WTC11 (cell line): ENCODE data around the gene C1QL4.

Experiments
- CREM ChIP-seq: sonication (generic); formaldehyde crosslinking; IDR thresholded peaks from 2 replicates; pipeline ENCODE4 v1.8.1; 2022; ENCODE audit warnings: mild to moderate bottlenecking, missing genetic modification reagents, moderate library complexity
- FOXJ3 ChIP-seq: sonication (generic); formaldehyde crosslinking; IDR thresholded peaks from 2 replicates; pipeline ENCODE4 v1.9.0; 2021; ENCODE audit warnings: missing genetic modification reagents, mild to moderate bottlenecking, borderline replicate concordance
- NR2C2 ChIP-seq: sonication (generic); formaldehyde crosslinking; IDR thresholded peaks from 2 replicates; pipeline ENCODE4 v1.8.0; 2022; ENCODE audit warnings: mild to moderate bottlenecking, missing genetic modification reagents
- SMAD3 ChIP-seq: sonication (generic); formaldehyde crosslinking; IDR thresholded peaks from 2 replicates; pipeline ENCODE4 v1.8.0; 2022; ENCODE audit warnings: missing genetic modification reagents, mild to moderate bottlenecking, borderline replicate concordance
- TEAD1 ChIP-seq: sonication (generic); formaldehyde crosslinking; IDR thresholded peaks from 2 replicates; pipeline ENCODE4 v1.8.0; 2022; ENCODE audit warnings: mild to moderate bottlenecking, missing genetic modification reagents
- TF ChIP-seq, protein P1 (sequence below): fragments of 200-600 bp; IDR thresholded peaks from 2 replicates; pipeline ENCODE4 v1.8.0; 2022; ENCODE audit warnings: antibody characterized with exemption
- TF ChIP-seq, protein P2 (sequence below): sonication (generic); formaldehyde crosslinking; IDR thresholded peaks from 2 replicates; pipeline ENCODE4 v1.8.0; 2022; ENCODE audit warnings: mild to moderate bottlenecking, missing genetic modification reagents

DNA sequence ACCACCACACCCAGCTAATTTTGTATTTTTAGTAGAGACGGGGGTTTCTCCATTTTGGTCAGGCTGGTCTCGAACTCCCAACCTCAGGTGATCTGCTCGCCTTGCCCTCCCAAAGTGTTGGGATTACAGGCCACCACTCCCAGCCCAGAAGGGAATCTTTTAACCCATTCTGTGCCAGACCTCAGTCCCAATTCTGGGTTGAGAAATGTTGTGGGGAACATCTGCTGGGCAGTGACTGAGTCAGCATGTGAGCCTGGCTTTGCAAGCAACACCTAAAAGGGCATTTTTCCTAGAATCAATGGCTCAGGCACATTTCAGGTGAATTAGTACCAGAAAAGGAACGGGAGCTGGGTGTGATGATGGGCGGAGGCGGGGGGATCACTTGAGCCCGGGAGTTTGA is 22.7 kb upstream of the C1QL4 start:
- TF ChIP-seq, protein P1, sequence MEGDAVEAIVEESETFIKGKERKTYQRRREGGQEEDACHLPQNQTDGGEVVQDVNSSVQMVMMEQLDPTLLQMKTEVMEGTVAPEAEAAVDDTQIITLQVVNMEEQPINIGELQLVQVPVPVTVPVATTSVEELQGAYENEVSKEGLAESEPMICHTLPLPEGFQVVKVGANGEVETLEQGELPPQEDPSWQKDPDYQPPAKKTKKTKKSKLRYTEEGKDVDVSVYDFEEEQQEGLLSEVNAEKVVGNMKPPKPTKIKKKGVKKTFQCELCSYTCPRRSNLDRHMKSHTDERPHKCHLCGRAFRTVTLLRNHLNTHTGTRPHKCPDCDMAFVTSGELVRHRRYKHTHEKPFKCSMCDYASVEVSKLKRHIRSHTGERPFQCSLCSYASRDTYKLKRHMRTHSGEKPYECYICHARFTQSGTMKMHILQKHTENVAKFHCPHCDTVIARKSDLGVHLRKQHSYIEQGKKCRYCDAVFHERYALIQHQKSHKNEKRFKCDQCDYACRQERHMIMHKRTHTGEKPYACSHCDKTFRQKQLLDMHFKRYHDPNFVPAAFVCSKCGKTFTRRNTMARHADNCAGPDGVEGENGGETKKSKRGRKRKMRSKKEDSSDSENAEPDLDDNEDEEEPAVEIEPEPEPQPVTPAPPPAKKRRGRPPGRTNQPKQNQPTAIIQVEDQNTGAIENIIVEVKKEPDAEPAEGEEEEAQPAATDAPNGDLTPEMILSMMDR = no peak
- no peak for TF ChIP-seq SMAD3 (CRISPR knock-in tag)
- no peak for TF ChIP-seq NR2C2 (CRISPR knock-in tag)
- no peak for TF ChIP-seq TEAD1 (CRISPR knock-in tag)
- no peak for TF ChIP-seq FOXJ3 (CRISPR knock-in tag)
- TF ChIP-seq, protein P2, sequence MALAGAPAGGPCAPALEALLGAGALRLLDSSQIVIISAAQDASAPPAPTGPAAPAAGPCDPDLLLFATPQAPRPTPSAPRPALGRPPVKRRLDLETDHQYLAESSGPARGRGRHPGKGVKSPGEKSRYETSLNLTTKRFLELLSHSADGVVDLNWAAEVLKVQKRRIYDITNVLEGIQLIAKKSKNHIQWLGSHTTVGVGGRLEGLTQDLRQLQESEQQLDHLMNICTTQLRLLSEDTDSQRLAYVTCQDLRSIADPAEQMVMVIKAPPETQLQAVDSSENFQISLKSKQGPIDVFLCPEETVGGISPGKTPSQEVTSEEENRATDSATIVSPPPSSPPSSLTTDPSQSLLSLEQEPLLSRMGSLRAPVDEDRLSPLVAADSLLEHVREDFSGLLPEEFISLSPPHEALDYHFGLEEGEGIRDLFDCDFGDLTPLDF (CRISPR knock-in tag) = no peak
- TF ChIP-seq CREM (CRISPR knock-in tag) = no peak
